GM18520 (cell line): ENCODE data around the gene MRPL53.
"Not testable (repeated sequence)": the region's sequence is repeated elsewhere in the genome, so short reads cannot be mapped to it uniquely, and the experiment has no call there.

Experiments used
- ATAC-seq: cut with Tn5 transposase; IDR thresholded peaks from one replicate; pipeline ENCODE4 v1.9.1; 2021; ENCODE audit not compliant: unreplicated experiment

Gene MRPL53

DNA sequence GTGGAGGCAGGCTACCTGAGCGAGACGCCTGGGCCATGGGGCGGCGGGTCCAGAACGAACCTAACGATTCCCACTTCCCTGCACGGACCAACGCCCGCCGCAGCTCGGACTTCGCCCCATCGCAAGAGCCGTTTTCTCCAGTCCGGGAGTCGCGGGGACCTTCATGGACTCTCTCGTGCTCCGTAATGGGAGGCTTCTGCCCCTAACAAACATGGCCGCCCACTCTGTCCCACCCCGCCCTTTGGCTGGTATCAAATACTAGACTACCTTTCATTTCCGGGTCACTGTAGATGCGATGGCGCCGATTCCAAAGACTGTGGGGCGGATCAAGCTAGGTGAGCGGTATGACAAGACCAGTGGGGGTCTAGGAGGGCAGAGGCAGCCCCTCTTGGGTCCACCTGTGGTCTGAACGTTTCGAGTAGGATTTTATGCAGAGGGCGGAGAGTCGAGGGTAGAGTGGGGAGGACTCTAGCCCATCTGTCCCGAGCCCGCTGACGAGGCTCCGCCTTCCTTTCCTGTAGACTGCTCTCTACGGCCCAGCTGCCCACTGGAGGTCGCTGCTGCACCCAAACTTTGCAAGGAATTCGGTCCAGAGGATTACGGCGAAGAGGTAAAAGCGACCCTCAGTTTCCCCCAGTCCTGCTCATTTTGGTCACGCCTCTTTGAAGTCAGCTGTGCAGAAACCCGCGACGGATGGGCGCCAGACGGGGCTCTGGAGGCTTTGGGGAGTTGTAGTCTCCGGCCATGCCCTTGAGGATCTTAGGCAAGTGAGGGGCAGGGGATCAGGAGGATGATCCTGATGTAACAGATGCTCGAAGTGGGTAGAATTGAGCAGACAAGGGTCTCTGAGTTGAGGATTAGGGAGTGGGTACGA lies 10.6 kb upstream of the MRPL53 start, which contains the start of the genes CCDC142 and TTC31:
TSS of gene CCDC142 (minus strand) at position 198 of the 874 bp plus-strand sequence. CDS start at position 37, 161 bp downstream.
TSS of gene TTC31 (plus strand) at position 281 of the 874 bp plus-strand sequence. CDS start at position 296, 15 bp downstream.
- peak; percentile 70 for ATAC-seq

DNA sequence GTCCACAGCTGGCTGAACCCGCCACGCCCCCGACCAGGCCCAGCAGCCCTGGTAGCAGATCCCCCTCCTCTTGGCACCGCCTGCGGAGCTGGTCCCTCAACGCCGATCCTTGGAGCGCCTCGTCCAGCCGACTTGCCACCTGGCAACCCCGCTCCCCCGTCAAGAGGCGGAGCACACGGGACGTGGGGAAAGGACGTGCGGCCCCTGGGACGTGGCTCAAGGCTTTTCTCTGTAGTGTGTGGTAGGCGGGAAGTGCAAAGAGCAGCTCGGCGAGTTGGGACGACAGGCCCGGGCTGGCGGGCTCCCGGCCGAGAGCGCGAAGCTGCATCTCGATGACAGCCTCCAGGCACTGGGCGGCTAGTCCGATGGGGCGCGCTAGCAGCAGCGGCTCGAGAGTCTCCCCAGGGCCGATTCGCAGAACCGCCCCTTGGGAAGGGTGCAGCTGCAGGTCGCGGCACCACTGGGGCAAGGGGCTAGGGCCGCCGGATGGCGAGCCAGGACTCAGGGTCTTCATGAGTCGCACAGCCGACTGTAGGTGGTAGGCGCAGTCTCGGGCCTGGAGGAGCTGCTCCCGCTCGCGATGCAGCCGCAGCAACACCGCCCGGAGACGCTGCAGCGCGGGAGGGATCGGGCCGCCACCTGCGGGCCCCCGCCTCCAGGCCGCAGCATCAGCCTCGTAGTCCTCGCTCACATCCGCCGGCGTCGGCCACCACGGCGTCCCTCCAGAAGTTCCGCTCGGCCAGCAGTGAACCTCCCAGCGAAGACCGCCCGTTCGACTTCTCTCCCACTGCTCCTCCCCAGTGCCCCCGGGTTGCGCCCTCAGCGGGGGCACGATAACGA lies 9.7 kb upstream of the MRPL53 start:
- peak; percentile 25 for ATAC-seq

DNA sequence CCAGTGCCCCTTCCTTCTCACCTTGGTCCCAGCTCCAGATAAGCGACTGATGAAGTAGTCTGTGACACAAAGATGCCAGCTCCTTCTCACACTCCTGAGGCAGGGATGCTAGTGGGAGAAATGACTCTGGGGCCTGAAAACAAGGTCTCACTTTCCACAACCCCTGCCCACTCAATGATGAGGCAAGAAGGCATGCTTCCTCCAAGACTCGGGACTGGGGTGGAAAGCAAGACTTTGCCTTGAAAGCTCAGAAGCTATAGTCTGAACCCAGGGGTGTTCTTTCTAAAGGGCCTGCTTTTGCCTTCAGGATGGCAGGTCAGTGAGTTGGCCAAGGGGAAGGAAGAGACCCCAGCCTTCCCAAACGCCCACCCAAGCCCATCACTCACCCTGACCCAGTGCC lies 9.0 kb upstream of the MRPL53 start:
- no peak for ATAC-seq

GRCh38 chr2:74474899-74475298 lies 2.4 kb upstream of the MRPL53 start:
- no peak for ATAC-seq

DNA sequence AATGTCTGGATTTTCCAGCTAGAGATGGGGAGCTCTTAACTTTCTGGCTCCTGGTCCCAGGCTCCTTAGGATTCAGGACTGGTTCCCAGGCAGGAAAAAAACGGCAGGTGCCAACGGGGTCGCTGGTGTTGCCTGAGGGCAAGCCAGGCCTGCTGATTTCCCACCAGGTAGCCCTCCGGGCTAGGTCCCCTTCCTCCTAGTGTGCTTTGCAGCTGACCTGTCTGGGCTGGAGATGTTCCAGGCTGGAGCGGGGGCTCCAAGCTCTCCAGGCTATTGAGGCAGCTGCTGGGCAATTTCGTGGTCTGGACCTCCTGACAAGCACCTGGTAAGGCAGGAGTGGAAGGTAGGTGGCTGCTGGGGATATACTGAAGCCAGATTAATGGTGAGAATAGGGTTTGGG lies 2.0 kb upstream of the MRPL53 start:
- no peak for ATAC-seq

- no peak for ATAC-seq
Observed at GRCh38 chr2:74472945-74473258, 422 bp upstream of the MRPL53 start.

DNA sequence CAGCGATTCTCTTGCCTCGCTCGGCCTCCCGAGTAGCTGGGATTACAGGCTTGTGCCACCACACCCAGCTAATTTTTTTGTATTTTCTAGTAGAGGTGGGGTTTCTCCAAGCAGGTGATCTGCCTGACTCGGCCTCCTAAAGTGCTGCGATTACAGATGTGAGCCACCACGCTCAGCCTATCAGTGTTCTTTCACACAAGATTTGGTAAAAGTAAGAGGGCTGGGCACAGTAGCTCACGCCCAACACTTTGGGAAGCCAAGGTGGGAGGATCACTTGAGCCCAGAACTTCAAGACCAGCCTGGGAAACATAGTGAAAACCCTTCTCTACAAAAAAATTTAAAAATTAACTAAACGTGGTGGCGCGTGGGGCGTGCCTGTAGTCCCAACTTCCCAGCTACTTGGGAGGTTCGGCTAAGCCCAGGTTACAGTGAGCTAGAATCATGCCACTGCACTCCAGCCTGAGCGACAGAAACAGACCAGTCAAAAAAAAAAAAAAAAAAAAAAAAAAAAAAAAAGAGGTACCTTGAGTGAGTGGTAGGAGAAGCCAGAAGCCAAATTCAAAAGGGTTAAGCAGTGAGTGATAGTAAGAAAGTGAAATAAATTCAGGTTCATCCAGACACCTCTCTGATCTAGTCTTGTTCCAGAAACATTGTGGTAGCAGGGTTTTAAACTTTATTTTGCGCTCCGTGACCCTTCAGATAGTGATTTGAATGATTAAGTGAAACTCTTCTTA lies 981 bp downstream of the MRPL53 start:
- no peak for ATAC-seq

GRCh38 chr2:74470742-74471141 lies 1.7 kb downstream of the MRPL53 start:
- ATAC-seq, result not testable (repeated sequence)

DNA sequence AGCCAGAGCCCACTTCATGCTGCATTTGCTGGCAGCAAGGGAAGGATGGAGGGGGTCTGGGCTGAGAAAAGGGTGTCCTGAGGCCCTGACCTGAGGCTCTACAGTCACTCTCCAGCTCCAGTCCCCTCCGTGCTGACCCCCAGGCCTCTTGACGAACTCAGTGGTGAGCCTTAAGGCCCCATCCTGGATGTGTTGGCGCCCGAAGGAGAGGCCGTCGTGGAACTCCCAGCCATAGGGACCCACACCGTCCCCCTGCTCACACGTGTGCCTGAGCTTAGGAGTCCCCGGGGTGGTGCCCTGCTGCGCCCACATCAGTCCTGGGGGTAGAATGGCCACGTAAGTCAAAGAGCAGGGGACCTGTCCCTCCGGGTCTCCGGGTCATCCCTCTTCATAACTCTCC lies 8.1 kb downstream of the MRPL53 start:
- ATAC-seq, result no peak

GRCh38 chr2:74462786-74463105 lies 9.7 kb downstream of the MRPL53 start:
- ATAC-seq, result no peak

DNA sequence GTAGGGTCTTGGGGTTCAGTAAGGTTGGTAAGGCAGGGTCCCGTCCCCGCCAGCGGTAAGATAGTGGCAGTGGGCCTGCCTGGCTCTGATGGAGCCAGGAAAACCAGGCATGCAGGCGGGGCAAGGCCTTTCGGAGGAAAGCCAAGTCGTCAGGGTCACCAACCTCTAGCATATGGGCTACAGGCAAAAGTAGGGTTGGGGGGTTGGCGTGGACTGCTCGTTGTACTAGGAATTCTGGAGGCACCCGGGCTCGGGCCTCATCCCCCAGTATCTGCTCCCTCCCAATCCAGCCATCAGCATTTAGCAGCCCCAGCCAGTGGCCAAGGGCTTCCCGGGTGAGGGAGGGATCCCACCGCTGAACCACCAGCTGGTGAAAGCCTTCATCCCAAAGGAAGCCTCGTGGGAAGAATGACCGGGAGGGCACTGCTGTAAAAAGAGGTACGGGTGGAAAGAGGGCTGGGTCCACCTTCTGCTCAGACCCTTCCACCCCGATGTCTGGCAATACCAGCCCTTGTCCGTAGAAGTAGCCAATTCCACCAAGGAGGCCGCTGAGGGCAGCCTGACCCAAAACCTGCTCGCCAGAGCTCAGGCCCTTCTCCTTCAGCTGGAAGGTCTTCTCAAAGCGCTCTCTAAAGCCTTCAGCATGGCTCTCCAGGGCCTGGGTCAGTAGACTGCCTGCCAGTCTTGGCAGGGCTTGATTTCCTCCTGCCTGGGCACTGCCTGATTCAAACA lies 10.3 kb downstream of the MRPL53 start:
- ATAC-seq, result no peak

DNA sequence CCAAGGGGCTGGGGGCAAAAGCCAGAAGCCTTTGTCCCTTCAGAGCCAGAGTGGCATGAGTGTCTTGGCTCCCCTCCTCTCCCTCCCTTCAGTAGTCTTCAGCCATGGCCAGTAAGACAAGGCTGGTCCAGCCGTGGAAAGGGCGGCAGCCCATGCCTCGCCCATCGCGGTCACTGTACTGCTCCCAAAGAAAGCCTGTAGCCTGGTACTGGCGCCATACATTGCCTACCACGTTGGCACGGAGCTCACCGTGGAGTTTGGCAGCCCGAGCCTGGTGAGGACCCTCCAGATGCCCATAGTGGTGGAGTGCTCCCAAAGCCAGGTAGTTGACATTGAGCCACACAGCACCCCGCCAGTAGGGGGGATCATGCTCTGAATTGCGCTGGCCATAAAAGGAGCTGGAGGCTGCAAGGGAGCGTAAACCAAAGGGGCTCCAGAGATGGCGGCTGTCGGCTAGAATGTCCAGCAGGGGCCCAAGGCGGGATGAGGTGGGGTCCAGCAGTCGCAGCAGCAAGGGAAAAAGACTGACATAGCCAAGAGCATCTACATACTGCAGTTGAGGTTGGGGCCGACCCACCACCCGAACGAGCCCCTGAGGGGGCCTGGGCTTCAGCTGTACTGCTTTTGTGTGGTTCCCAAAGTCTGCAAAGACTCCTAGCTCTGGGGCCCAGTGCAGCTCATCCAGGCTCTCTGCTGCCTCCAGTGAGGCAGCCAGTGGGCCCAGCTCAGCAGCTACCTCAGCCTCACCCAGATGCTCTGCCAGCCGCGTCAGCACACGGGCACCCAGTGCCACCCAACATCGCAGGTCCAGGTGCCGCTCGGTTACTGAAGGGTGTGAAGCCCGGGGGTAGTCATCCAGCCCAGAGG lies 11.1 kb downstream of the MRPL53 start:
- ATAC-seq, result no peak

DNA sequence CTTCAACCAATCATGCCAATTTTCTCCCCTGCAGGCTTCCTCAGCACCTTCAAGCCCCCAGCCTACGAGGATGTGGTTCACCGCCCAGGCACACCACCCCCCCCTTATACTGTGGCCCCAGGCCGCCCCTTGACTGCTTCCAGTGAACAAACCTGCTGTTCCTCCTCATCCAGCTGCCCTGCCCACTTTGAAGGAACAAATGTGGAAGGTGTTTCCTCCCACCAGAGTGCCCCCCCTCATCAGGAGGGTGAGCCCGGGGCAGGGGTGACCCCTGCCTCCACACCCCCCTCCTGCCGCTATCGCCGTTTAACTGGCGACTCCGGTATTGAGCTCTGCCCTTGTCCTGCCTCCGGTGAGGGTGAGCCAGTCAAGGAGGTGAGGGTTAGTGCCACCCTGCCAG lies 12.3 kb downstream of the MRPL53 start:
- not testable (repeated sequence) for ATAC-seq

GRCh38 chr2:74459503-74460118 lies 12.9 kb downstream of the MRPL53 start:
- ATAC-seq, result not testable (repeated sequence)

DNA sequence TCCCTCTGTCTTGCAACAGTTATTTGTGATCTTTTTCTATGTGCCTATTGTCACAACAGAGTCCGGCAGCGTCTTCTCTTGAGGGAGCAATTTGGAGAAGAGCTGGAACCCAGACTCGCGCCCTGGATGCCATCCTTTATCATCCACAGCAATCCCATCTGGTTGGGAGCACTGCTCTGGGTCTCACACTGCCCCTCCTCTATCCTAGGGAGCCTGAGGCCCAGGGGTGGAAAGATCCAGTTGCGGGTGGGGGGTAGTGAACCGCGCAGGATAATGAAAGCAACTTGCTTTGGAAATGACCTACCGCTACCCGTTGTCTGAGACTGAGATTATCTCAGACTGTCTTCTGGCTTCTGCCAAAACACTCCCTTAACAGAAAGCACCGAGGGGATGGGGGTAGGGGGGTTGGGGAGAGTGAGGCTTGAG lies 13.5 kb downstream of the MRPL53 start:
- no peak for ATAC-seq

GRCh38 chr2:74458132-74458937 lies 14.1 kb downstream of the MRPL53 start, which contains the start of gene WBP1:
Gene WBP1 (plus strand): TSS chr2:74458438. CDS start chr2:74458603, 165 bp downstream.
- ATAC-seq, result peak; percentile 83

- ATAC-seq, result peak; percentile 12
Observed at GRCh38 chr2:74457549-74458131, 14.8 kb downstream of the MRPL53 start.

- no peak for ATAC-seq
Observed at GRCh38 chr2:74457129-74457548, 15.3 kb downstream of the MRPL53 start.
